HG02623 (cell line): ENCODE measurements around the gene AGBL3.
"Not testable (repeated sequence)": the region's sequence is repeated elsewhere in the genome, so short reads cannot be mapped to it uniquely, and the experiment has no call there.

Experiments used
- ATAC-seq: cut with Tn5 transposase; IDR thresholded peaks from one replicate; pipeline ENCODE4 v1.9.1; 2021; ENCODE audit warnings: moderate library complexity; ENCODE audit not compliant: unreplicated experiment

AGBL3 gene

GRCh38 chr7:135165862-135166261, 179.6 kb downstream of the AGBL3 start:
- no peak for ATAC-seq

GRCh38 chr7:135166338-135166990, 180.2 kb downstream of the AGBL3 start:
- ATAC-seq = no peak

GRCh38 chr7:135167365-135167917, 181.1 kb downstream of the AGBL3 start:
- no peak for ATAC-seq

GRCh38 chr7:135168001-135168400, 181.7 kb downstream of the AGBL3 start:
- no peak for ATAC-seq

- no peak for ATAC-seq
These were observed 182.3 kb downstream of the AGBL3 start for GRCh38 chr7:135168489-135169140.

- ATAC-seq = peak; percentile 35
These were observed 183.0 kb downstream of the AGBL3 start for GRCh38 chr7:135169141-135169963.

- ATAC-seq = peak; percentile 3
These were observed 183.6 kb downstream of the AGBL3 start for GRCh38 chr7:135169964-135170273.

GRCh38 chr7:135170274-135170997, 184.1 kb downstream of the AGBL3 start, which contains the start of gene CYREN:
Gene CYREN, minus strand, starts transcription at chr7:135170707. Its CDS starts 1,785 bp downstream, at chr7:135168922.
- ATAC-seq = peak; percentile 72

GRCh38 chr7:135170998-135171481, 184.7 kb downstream of the AGBL3 start:
- peak; percentile 4 for ATAC-seq

- not testable (repeated sequence) for ATAC-seq
These were observed 185.4 kb downstream of the AGBL3 start for GRCh38 chr7:135171581-135172291.

- not testable (repeated sequence) for ATAC-seq
These were observed 187.6 kb downstream of the AGBL3 start for GRCh38 chr7:135173916-135174315.

GRCh38 chr7:135174941-135175340, 188.6 kb downstream of the AGBL3 start:
- no peak for ATAC-seq

- ATAC-seq = no peak
These were observed 189.6 kb downstream of the AGBL3 start for GRCh38 chr7:135175931-135176330.

- no peak for ATAC-seq
These were observed 190.9 kb downstream of the AGBL3 start for GRCh38 chr7:135177028-135177696.

GRCh38 chr7:135178364-135178763, 192.1 kb downstream of the AGBL3 start:
- ATAC-seq = no peak

GRCh38 chr7:135179321-135179925, 193.1 kb downstream of the AGBL3 start:
- no peak for ATAC-seq

- ATAC-seq = no peak
These were observed 193.8 kb downstream of the AGBL3 start for GRCh38 chr7:135180122-135180521.

GRCh38 chr7:135181261-135181928, 195.1 kb downstream of the AGBL3 start:
- ATAC-seq = no peak
